HG03457 (cell line): Measurements from ENCODE around the gene CALML5.

Source experiments
- ATAC-seq: cut with Tn5 transposase; IDR thresholded peaks from one replicate; pipeline ENCODE4 v1.9.1; 2021; ENCODE audit warnings: moderate number of reproducible peaks; ENCODE audit not compliant: unreplicated experiment

Gene CALML5

DNA sequence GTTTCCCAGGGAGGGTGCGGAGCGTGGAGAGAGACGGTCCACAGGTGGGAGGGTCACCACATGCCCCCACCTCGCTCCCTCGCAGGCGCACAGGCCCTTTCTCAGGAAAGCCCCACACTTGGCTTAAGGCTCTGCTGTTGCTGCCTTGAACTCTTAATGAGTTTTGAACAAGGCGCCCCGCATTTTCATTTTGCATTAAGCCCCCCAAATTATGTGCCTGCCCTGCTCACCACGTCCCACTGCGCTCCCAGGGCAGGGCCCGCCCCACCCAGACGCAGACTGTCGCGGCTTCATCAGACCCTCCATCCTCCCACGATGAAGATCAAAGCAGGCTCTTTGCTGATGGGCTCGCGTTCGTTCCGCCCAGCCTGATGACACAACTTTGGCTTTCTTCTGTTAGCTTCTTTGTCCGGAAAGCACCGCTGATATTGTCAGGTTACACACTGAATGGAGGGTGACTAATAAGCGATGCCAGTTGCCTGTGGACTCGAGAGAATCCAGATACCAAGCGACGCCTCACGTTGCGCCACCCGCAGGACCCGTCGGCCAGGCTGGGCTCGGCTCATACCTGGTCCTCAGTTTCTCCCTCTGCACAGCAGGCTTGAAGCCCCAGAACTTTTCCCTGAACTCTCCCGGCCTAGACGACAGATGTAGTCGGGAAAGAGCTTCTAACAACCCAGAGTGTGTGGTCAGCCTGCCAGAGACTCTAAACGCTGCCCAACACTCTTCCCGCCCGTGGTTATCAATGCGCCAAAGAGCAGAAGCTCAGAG lies 34.9 kb upstream of the CALML5 start:
- no peak for ATAC-seq

DNA sequence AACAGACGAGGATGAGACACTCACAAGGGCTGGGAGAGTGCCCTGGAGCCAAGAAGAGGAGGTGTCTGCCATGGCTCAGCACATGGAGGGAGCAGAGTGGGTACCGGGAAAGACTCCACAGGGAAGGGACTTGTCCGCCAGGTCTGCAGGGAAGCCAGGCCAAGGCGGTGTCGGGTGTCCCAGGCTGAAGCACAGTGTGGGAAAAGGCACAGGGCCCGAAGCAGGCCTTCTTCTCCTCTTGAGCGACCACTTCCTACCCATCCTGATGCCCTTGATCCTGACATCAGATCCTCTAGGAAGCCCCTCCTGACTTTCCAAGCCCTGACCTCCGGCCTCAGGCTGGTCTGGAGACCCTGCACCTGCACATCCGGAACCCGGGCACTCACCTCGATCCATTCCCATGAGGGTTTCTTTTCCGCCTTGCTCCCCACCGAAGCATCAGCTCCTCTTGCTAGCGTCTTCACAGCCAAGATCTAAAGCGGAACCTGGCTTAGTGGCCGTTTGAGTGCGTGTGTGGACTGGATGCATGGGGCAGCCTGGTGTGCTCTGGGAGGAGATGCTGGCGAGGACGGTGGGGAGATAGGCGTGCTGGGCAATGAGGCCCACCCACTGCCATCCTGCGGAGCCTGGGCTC lies 33.8 kb upstream of the CALML5 start:
- no peak for ATAC-seq

DNA sequence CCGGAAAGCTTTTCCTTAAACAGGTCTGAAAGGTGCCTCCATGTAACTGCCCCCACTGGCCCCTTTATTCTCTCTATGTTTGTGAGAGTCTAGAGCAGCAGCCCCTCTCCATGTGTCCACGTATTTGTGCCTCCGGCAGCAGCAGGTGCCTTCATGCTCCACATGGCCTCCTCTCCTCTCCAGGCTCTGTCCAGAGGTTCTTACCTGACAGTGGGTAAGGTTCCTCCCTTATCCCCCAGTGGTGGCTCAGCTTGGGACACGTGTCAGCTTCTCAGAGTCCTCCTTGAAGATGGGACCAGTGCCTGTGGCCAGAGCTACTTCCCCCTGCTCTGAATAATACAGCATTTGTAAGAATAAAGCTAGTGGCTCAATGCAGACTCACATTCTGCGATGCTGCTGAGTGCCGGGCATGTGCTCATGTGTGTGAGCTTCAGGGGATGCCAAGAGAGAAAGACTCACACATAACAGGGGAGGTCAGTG lies 33.3 kb upstream of the CALML5 start:
- no peak for ATAC-seq

DNA sequence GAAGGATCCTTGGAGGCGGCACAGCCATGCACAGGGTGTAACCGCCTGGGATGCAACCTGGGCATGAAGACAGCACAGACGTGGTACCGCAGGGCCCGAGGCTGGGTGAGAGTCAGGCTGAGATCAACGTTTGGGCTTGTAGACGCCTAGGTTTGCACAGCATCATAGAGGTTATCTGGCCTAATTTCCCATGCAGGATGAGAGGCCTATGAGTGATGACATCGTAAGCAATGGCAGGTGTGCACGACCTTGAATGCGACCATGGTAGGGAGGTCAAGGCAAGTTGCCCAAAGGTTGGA lies 32.9 kb upstream of the CALML5 start:
- no peak for ATAC-seq

GRCh38 chr10:5531558-5532306 lies 32.4 kb upstream of the CALML5 start:
- no peak for ATAC-seq

GRCh38 chr10:5530846-5531557 lies 31.6 kb upstream of the CALML5 start:
- ATAC-seq, result no peak

- no peak for ATAC-seq
Observed at GRCh38 chr10:5530412-5530806, 31.0 kb upstream of the CALML5 start.

DNA sequence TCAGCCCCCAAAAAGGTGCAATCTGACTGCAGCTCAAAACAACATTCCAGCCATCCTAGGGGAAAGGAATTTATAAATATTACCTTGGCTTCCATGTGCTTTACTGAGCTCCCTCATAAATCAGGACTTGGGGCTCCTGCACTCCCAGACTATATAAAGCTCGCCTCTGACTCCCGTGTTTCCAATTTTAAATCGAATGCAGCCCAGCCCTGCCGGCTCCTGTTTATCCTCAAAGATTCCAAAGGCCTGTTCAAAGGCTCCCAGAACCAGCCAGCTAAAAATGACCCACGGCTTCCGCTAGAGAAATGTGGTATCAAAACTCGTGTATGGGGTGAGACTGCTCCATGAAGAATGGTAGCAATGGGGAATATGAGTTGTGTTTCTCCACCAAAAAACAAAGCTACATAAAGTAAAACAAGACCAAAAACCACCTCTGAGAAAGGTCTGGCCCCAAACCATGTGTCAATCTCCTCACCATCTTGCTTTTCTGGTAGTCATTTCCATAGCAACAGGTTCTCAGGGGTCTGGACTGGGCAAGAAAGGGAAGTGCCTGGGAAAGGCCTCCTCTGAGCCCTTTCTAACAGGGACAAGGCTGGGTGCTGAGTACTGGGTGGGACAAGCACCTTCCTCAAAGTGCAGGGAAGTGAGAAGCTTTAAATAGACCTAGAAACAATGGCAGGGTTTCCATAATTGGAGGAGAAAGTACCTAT lies 30.5 kb upstream of the CALML5 start:
- no peak for ATAC-seq

DNA sequence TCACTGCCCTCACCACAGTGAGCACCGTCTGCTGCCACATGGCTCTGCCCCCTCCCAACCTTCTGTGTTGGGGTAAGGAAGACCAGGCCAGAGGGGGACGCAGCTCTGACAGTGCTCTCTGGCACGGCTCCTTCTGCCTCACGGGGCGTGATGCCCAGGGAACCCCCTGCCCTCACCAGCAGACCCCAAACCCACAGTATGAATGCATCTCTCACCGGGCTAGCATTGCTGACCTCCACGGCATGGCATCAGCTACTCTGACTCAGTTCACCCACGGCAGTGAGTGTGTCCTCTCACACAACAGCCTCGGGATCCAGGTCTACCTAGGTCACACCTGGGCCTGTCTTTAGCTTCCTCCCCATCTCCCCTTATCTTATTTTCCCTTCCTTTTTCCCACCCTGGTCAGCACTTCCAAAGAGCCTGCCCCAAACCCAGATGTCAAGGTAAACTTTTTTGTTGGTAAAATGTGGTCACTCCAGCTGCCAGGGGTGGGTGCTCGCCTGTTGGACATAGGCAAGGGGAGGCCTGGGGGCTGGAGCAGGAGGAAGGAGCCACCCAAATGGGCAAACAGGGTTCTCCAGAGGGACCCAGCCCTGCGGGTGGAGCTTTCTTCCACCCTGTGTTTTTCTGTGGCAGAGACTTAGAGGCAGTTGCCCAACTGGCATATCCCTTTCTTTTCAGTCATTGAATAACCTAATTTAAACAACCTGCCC lies 29.8 kb upstream of the CALML5 start:
- ATAC-seq, result no peak

DNA sequence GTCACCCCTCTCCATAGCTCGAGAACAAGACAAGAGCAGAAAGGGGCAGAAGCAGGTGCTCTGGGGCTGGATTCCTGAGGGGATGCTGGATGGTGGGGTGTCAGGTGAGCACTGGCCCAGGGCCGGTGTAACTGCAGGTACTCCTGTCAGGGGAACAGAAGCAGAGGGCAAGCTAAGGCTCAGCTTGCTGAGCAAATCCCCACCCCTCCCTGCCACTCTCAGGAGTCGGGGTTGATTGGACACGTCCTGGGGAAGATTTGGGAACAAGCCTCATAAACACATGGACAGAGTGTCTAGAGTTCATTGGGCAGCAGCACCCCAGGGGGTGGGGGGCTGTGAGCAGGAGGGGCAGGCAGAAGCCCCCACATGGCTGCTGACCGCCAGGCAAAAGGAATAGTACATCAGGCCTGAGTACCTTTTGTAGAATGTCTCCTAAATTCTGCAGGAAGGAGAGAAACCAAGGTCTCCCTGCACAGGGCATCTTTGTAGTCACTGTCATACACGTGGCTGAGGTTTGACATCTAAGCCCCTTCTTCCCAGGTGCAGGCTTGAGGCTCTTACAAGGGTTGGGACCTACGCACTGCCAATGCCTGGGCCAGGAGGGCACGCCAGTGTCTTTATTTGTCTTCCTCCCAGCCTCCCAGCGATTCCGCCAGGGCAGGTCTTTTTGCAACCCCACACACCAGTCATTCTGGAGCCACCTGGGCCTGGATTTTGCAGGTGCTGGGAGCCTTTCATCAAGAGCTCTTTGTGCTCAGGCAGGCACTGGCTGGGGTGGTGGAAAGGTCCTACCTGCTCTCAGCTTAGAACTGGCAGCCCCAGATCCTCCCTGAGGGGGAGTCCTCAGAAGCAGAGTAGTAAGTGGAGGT lies 28.2 kb upstream of the CALML5 start:
- no peak for ATAC-seq

DNA sequence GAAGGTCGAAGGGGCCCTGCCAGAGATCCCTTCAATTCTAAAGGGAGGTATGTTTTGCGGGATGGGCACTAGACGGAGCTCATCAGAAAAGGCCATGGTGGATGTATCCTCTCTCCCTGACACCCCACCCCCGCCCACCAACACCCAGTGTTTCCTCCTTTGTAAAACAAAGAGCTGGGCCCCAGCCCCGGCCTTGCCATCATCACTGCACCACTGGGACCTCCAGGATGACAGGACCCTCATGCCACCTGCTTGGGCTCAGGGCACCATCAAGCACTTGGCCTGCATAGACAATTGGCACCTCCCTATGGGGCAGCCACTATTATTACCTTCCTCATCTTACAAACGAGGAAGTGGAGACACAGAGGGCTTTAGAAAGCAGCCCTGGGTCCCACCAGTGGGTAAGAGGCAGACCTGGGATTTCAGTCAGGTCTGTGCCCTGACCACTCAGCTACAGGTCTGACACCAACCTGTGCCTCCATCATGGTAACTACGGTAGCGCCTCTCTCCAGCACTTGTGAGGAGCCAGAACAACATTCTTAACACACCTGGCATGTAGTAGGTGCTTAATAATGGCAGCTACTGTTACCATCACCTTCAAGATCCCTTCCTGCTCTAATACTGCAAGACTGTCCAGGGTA lies 27.4 kb upstream of the CALML5 start:
- no peak for ATAC-seq

DNA sequence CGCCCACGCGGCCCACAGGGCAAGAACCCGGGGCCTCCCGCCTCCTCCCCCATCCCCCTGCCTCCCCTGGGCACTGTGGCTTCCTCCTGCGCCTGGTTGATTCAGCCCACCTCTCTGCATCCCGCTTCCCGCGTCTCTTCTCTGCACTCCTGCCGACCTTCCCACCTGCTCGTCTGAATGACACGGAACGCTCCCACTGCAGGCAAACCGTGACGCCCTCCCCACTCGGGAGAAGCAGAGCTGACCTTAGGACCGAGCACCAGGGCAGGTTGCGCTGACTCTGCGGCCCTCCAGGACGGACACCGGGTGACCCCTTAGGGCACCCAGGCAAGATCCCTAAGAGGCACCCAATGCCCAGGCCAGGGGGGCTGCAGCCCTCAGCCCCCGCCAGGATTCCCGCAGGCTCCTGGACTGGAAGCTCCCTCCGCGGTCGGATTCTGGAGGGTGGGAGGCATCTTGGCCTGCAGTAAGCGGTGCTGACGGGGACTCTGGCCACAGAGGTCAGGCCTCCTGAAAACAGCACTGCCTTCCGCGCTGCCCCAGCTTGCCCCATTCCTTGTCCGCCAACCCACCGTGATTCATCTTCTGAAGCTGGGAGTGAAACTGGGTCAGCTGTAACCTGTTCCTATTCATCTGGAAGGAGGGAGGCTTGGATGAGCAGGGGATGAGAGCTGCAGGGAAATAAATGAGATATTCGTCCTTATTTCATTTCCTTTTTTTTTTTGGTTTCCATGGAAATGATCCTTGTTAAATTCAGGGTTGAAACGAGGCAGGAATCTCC lies 26.4 kb upstream of the CALML5 start:
- ATAC-seq, result no peak

- no peak for ATAC-seq
Observed at GRCh38 chr10:5524641-5525560, 25.5 kb upstream of the CALML5 start, which contains the start of gene CALML3. TSS of gene CALML3 (plus strand) at chr10:5524961. CDS start at chr10:5525086, 125 bp downstream.

DNA sequence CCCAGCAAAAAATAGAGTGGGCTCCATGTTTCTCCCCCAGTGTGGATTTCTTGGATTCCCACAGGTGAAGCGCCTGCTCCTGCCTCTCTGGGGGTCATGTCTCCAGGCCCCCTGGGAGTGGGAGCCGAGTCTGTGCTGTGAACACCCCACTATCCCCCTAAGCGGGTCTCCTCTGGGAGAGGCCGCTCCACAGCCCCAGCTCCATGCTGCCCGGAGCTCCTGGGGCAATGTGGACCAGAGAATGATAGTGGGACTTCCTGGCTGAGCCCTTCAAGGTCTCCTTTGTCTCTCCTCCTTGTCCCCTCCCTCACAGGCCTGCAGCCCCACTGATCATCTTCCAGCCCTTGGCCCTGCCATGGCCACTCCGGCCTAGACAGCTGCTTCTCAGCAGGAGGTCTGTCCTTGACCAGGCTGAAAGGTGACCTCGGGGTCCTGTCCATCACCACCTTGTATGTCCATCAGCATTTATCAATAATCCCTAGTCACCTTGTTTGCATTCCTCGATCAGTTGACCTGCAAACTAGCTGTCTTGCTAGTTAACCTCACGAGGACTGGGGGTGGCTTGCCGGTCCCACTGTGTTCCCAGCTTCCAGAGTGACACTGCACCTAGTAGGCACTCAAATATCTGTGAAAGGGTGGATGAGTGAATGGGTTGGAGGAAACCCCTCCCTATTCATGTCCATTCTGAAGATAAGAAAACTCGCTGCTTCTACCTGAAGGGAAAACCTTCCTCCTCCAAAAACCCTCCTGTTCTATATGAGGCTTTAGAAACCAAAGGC lies 24.6 kb upstream of the CALML5 start:
- no peak for ATAC-seq

DNA sequence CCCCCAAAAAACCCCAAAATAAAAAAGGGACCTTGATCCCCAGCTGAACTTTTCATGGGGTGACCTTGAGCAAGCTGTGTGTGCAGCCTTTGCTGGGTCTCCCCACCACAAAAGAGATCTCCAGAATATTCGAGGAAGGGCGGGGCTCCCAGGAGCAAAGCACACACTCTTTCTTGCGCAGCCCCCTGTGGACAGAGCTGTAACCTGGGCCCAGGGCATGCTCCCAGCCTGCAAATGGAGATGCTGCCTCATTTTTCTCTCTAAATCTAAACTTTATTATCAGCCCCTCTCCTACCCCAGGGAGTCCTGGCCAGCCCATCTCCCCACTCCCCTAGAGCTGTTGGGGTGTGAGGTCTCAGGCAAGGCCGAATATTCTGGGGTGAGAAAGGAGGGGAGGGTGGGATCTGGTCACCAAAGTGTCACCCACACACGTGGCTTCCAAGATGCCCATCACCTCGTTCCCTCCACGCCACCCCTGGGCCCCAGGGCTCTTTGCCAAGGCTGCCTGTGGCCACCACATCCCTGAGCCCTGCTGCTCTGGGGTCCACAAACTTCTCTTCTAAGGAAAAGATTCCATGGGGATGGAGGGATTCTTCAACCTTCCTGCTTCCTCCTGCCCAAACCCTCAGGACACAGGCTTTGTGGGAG lies 23.7 kb upstream of the CALML5 start:
- ATAC-seq, result no peak

- ATAC-seq, result no peak
Observed at GRCh38 chr10:5519054-5519453, 19.7 kb upstream of the CALML5 start.
